ENCODE measurements around the gene SUPT20H. TPM values are rescaled to one million over a fixed set of nuclear protein-coding genes. Genes with fewer than 3 reads are reported as not detected.
A peak's percentile ranks its signal among the peaks of the same experiment; 100 is the strongest.

Gene SUPT20H
- total and polyA plus RNA-seq, 2 of the 13 experiments (the other 11 are each of a cell fraction or from before 2014, with no cell fraction given): 35.0 to 63.6 TPM

DNA sequence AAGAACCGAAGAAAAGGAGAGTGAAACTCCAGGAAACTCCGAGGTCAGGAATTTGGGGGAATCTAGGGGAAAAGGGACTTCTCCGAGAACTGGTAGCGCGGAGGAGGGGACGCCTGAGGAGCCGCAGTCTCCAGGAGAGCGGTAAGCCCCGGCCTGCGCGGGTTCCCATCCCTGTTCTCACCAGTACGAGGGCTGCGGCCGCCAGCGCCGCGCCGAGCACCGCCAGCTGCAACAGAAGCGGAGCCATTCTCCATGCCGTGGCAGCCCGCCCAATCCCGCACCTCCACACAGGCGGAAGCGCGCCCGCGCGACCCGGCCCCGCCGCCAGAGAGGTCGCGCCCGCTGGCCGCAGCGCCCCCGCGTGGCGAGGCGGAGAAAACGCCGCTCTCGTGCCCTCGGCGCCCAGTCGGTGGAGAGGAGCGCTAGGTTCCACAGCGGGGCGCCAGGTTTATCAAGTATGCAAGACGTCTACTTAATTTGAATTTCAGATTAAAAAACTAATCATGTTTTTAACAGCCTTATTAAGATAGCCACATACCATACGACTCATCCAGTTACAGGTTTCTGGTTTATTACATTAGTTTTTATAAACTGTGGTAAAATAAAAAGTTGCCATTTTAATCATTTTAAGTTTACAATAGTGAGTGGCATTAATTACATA is 60.3 kb downstream of the SUPT20H start, which contains the start of gene ALG5 (continued):
- TF ChIP-seq, protein P1, sequence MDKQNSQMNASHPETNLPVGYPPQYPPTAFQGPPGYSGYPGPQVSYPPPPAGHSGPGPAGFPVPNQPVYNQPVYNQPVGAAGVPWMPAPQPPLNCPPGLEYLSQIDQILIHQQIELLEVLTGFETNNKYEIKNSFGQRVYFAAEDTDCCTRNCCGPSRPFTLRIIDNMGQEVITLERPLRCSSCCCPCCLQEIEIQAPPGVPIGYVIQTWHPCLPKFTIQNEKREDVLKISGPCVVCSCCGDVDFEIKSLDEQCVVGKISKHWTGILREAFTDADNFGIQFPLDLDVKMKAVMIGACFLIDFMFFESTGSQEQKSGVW (CRISPR knock-in tag; IDR thresholded peaks at IDR 0.05; ENCODE audit: borderline replicate concordance): no peak
- peak; percentile 62; the same call in 1 of the 2 replicates for TF ChIP-seq ZNF160 (CRISPR knock-in tag; IDR thresholded peaks at IDR 0.05)
- TF ChIP-seq HHEX (CRISPR knock-in tag; IDR thresholded peaks at IDR 0.05): no peak
- TF ChIP-seq, protein P2, sequence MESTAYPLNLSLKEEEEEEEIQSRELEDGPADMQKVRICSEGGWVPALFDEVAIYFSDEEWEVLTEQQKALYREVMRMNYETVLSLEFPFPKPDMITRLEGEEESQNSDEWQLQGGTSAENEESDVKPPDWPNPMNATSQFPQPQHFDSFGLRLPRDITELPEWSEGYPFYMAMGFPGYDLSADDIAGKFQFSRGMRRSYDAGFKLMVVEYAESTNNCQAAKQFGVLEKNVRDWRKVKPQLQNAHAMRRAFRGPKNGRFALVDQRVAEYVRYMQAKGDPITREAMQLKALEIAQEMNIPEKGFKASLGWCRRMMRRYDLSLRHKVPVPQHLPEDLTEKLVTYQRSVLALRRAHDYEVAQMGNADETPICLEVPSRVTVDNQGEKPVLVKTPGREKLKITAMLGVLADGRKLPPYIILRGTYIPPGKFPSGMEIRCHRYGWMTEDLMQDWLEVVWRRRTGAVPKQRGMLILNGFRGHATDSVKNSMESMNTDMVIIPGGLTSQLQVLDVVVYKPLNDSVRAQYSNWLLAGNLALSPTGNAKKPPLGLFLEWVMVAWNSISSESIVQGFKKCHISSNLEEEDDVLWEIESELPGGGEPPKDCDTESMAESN (CRISPR knock-in tag; conservative IDR thresholded peaks at IDR 0.05): peak; percentile 94
- TF ChIP-seq HDAC6 (IDR thresholded peaks at IDR 0.05; ENCODE audit: low read depth, low read length): no peak
- no peak for TF ChIP-seq HMGA1 (CRISPR knock-in tag; conservative IDR thresholded peaks at IDR 0.05)
- TF ChIP-seq SMARCC2 (IDR thresholded peaks at IDR 0.05): no peak
- TF ChIP-seq SAP130 (CRISPR knock-in tag; IDR thresholded peaks at IDR 0.05; ENCODE audit: low read depth): peak; percentile 88
- TF ChIP-seq ZNF781 (CRISPR knock-in tag; IDR thresholded peaks at IDR 0.05; ENCODE audit: borderline replicate concordance, not compliant biosample characterization): no peak
- TF ChIP-seq ETV5 (CRISPR knock-in tag; IDR thresholded peaks at IDR 0.05; ENCODE audit: borderline replicate concordance): peak; percentile 52
- TF ChIP-seq ZNF20 (CRISPR knock-in tag; IDR thresholded peaks at IDR 0.05): 0 out of 2 replicates have a peak, but pooled peaks have one; percentile 40
- peak; percentile 87 for TF ChIP-seq SRSF1 (optimal IDR thresholded peaks at IDR 0.05; ENCODE audit: low read depth, low read length)
- TF ChIP-seq ZNF510 (CRISPR knock-in tag; IDR thresholded peaks at IDR 0.05; ENCODE audit: low read depth): no peak
- peak; percentile 83 for TF ChIP-seq SALL1 (CRISPR knock-in tag; IDR thresholded peaks at IDR 0.05)
- TF ChIP-seq, protein P3, sequence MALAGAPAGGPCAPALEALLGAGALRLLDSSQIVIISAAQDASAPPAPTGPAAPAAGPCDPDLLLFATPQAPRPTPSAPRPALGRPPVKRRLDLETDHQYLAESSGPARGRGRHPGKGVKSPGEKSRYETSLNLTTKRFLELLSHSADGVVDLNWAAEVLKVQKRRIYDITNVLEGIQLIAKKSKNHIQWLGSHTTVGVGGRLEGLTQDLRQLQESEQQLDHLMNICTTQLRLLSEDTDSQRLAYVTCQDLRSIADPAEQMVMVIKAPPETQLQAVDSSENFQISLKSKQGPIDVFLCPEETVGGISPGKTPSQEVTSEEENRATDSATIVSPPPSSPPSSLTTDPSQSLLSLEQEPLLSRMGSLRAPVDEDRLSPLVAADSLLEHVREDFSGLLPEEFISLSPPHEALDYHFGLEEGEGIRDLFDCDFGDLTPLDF (CRISPR knock-in tag; IDR thresholded peaks at IDR 0.05): 0 out of 2 replicates have a peak, but pooled peaks have one; percentile 41
- TF ChIP-seq, protein P4, sequence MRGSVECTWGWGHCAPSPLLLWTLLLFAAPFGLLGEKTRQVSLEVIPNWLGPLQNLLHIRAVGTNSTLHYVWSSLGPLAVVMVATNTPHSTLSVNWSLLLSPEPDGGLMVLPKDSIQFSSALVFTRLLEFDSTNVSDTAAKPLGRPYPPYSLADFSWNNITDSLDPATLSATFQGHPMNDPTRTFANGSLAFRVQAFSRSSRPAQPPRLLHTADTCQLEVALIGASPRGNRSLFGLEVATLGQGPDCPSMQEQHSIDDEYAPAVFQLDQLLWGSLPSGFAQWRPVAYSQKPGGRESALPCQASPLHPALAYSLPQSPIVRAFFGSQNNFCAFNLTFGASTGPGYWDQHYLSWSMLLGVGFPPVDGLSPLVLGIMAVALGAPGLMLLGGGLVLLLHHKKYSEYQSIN (CRISPR knock-in tag; IDR thresholded peaks at IDR 0.05; ENCODE audit: borderline replicate concordance): no peak
- TF ChIP-seq PHF21A (CRISPR knock-in tag; IDR thresholded peaks at IDR 0.05): no peak
- TF ChIP-seq ZNF839 (CRISPR knock-in tag; IDR thresholded peaks at IDR 0.05; ENCODE audit: borderline replicate concordance): no peak
- peak; percentile 95 for TF ChIP-seq ZFAT (CRISPR knock-in tag; conservative IDR thresholded peaks at IDR 0.05)
